SK-N-SH (cell line): ENCODE results near the gene APOL4. TPM values are rescaled to one million over a fixed set of nuclear protein-coding genes. Genes with fewer than 3 reads are reported as not detected.
"Not testable (repeated sequence)": the region's sequence is repeated elsewhere in the genome, so short reads cannot be mapped to it uniquely, and the experiment has no call there.

Experiments used
- CTCF ChIA-PET: fragments of 300-600, 350-600 bp; formaldehyde crosslinking; extraction: SDS; loops from one replicate; lab custom pipeline; 2021; lab: Yijun Ruan, JAX
- POLR2A ChIA-PET: fragments of 350-600 bp; sonication (Branson Sonifier 250); formaldehyde crosslinking; extraction: SDS; loops from one replicate; lab custom pipeline; 2020; ENCODE audit warnings: antibody characterized with exemption, inconsistent platforms; lab: Yijun Ruan, JAX
- DNase-seq: peaks from one replicate; pipeline ENCODE4 v3.0.0; 2012
- H2AFZ ChIP-seq: fragments of 200-600 bp; sonication (generic); 2 replicates; pipeline ENCODE4 v1.8.1; 2016; ENCODE audit warnings: antibody characterized with exemption, mild to moderate bottlenecking, low read depth
- H3F3A ChIP-seq: fragments of 200-600 bp; sonication (generic); replicated peaks from 2 replicates; pipeline ENCODE3; 2016; ENCODE audit warnings: antibody characterized with exemption, mild to moderate bottlenecking; ENCODE audit not compliant: insufficient read depth
- H3K27ac ChIP-seq, 2 experiments: fragments of 200-500 bp in 1 of 2; fragments of 200-600 bp in 1 of 2; sonication (Bioruptor generic) in 1 of 2; sonication (generic), shearing (Covaris generic) in 1 of 2; 2 replicates each; pipeline versions ENCODE4 v1.5.1 to v1.6.1; 2014 to 2016; ENCODE audit warnings: low read depth in 2 of 2, inconsistent platforms in 1 of 2, low read length in 1 of 2, mild to moderate bottlenecking in 1 of 2, mixed read lengths in 1 of 2
- H3K27me3 ChIP-seq: fragments of 200-600 bp; sonication (generic), shearing (Covaris generic); 2 replicates; pipeline ENCODE4 v1.6.1; 2016; ENCODE audit warnings: mixed run types; ENCODE audit not compliant: insufficient read depth
- H3K36me3 ChIP-seq, 2 experiments: fragments of 200-500 bp in 1 of 2; fragments of 200-600 bp in 1 of 2; sonication (Bioruptor generic) in 1 of 2; sonication (generic) in 1 of 2; replicated peaks in 1 of 2; 2 replicates each; pipeline versions ENCODE3 to v1.5.1; 2014 to 2016; ENCODE audit warnings: low read length in 1 of 2, mild to moderate bottlenecking in 1 of 2; ENCODE audit not compliant: insufficient read depth in 2 of 2, control insufficient read depth in 1 of 2
- H3K4me1 ChIP-seq, 2 experiments: fragments of 200-500 bp in 1 of 2; fragments of 200-600 bp in 1 of 2; sonication (Bioruptor generic) in 1 of 2; sonication (generic), shearing (Covaris generic) in 1 of 2; 2 replicates each; pipeline versions ENCODE4 v1.5.1 to v1.6.1; 2014 to 2016; ENCODE audit warnings: low read depth in 1 of 2, low read length in 1 of 2, mixed run types in 1 of 2; ENCODE audit not compliant: insufficient read depth in 2 of 2, control insufficient read depth in 1 of 2
- H3K4me2 ChIP-seq: fragments of 200-600 bp; sonication (generic), shearing (Covaris generic); 2 replicates; pipeline ENCODE4 v1.6.1; 2017; ENCODE audit warnings: mixed run types
- H3K4me3 ChIP-seq, 2 experiments: fragments of 200-500 bp in 1 of 2; fragments of 200-600 bp in 1 of 2; sonication (Bioruptor generic) in 1 of 2; sonication (generic), shearing (Covaris generic) in 1 of 2; 2 replicates each; pipeline versions ENCODE4 v1.5.1 to v1.8.1; 2014 to 2016; ENCODE audit warnings: low read depth in 2 of 2, inconsistent platforms in 1 of 2, low read length in 1 of 2, mild to moderate bottlenecking in 1 of 2, mixed read lengths in 1 of 2, moderate library complexity in 1 of 2
- H3K79me2 ChIP-seq: fragments of 200-600 bp; sonication (generic); 2 replicates; pipeline ENCODE4 v1.8.1; 2017; ENCODE audit warnings: mild to moderate bottlenecking; ENCODE audit not compliant: insufficient read depth
- H3K9ac ChIP-seq: fragments of 200-600 bp; sonication (generic); 2 replicates; pipeline ENCODE4 v1.6.1; 2017; ENCODE audit warnings: mixed run types
- H3K9me2 ChIP-seq: fragments of 200-600 bp; sonication (generic); 2 replicates; pipeline ENCODE4 v1.6.1; 2017; ENCODE audit warnings: mixed run types
- H3K9me3 ChIP-seq: fragments of 200-600 bp; sonication (generic); 2 replicates; pipeline ENCODE4 v1.6.1; 2017; ENCODE audit warnings: mixed run types, mild to moderate bottlenecking, moderate library complexity
- H4K20me1 ChIP-seq: fragments of 200-600 bp; sonication (generic); 2 replicates; pipeline ENCODE4 v1.6.1; 2017; ENCODE audit warnings: mild to moderate bottlenecking, mixed run types; ENCODE audit not compliant: insufficient read depth
- CTCF ChIP-seq: fragments of 200-600 bp; sonication (generic); IDR thresholded peaks from 2 replicates; pipeline ENCODE4 v1.6.1; 2017; ENCODE audit warnings: antibody characterized with exemption, mild to moderate bottlenecking, moderate library complexity
- ELF1 ChIP-seq: IDR thresholded peaks from 2 replicates; pipeline ENCODE4 v1.4.0; 2012
- FOXJ3 ChIP-seq: sonication (generic); formaldehyde crosslinking; IDR thresholded peaks from 2 replicates; pipeline ENCODE4 v1.5.1; 2020; ENCODE audit warnings: mild to moderate bottlenecking, missing genetic modification reagents
- GABPA ChIP-seq: IDR thresholded peaks from 2 replicates; pipeline ENCODE4 v1.4.0; 2012; ENCODE audit warnings: low read depth, mild to moderate bottlenecking
- GATA2 ChIP-seq: sonication (generic); formaldehyde crosslinking; IDR thresholded peaks from 2 replicates; pipeline ENCODE4 v1.5.0; 2020; ENCODE audit warnings: mild to moderate bottlenecking, missing genetic modification reagents
- IRF3 ChIP-seq: fragments of 150-350 bp; IDR thresholded peaks from 2 replicates; pipeline ENCODE4 v1.6.1; 2016; ENCODE audit warnings: mild to moderate bottlenecking, low read depth, low read length
- MAX ChIP-seq: IDR thresholded peaks from 2 replicates; pipeline ENCODE4 v1.4.0; 2012; ENCODE audit warnings: low read depth
- NFIC ChIP-seq: IDR thresholded peaks from 2 replicates; pipeline ENCODE4 v1.4.0; 2012; ENCODE audit warnings: borderline replicate concordance
- NRF1 ChIP-seq: IDR thresholded peaks from 2 replicates; pipeline ENCODE4 v1.6.1; 2012; ENCODE audit warnings: low read depth, mild to moderate bottlenecking, low read length
- RCOR1 ChIP-seq: fragments of 150-350 bp; IDR thresholded peaks from 2 replicates; pipeline ENCODE4 v1.6.1; 2017; ENCODE audit warnings: antibody characterized with exemption, low read length
- REST ChIP-seq: IDR thresholded peaks from 2 replicates; pipeline ENCODE4 v1.6.1; 2012; ENCODE audit warnings: mild to moderate bottlenecking, low read depth, low read length, moderate library complexity
- RXRA ChIP-seq: IDR thresholded peaks from 2 replicates; pipeline ENCODE4 v1.4.0; 2012; ENCODE audit warnings: low read depth, mild to moderate bottlenecking, borderline replicate concordance
- SMC3 ChIP-seq: IDR thresholded peaks from 2 replicates; pipeline ENCODE4 v1.6.1; 2012; ENCODE audit warnings: low read depth, low read length, improper control_type of control experiment
- TAF1 ChIP-seq: IDR thresholded peaks from 2 replicates; pipeline ENCODE4 v1.6.1; 2012; ENCODE audit warnings: low read depth, mild to moderate bottlenecking, low read length, moderate library complexity, borderline replicate concordance
- TCF12 ChIP-seq: IDR thresholded peaks from 2 replicates; pipeline ENCODE4 v1.4.0; 2012
- TEAD4 ChIP-seq: IDR thresholded peaks from 2 replicates; pipeline ENCODE4 v1.4.0; 2012; ENCODE audit warnings: mild to moderate bottlenecking, borderline replicate concordance; ENCODE audit not compliant: insufficient read depth
- USF2 ChIP-seq: fragments of 150-350 bp; IDR thresholded peaks from 2 replicates; pipeline ENCODE4 v1.6.1; 2017; ENCODE audit warnings: antibody characterized with exemption, low read length, low read depth, borderline replicate concordance
- WGBS: methylation state at CpG from one replicate; pipeline ENCODE4 v1.1.6; 2017; ENCODE audit warnings: low lambda C conversion rate; 5-methylcytosine and 5-hydroxymethylcytosine counted together
- polyA plus RNA-seq, 3 experiments: library from polyadenylated mRNA; depleted of rRNA; stranded (reverse); fragments of >200 nt; gene quantifications; 2 replicates each; pipeline ENCODE4 v1.2.3, GENCODE V29; 2012

APOL4 gene
- polyA plus RNA-seq, 1 of the 3 experiments (the other 2 are of a cell fraction): 0.08 TPM

- no peak for TF ChIP-seq CTCF
These were observed 6.7 kb upstream of the APOL4 start (continued) for GRCh38 chr22:36208162-36208765.

- POLR2A ChIA-PET: interaction anchor here (0.6 kb wide), 1 partner anchor 59 kb away, joined by 3 read pairs; no protein-coding TSS in a partner anchor
- no peaks in the 10 kb centered on the region for H3K79me2 ChIP-seq
- no peaks in the 10 kb centered on the region for H3K27me3 ChIP-seq
- H3K9me2 ChIP-seq: no peaks in the 10 kb centered on the region
- no peak overlapping the region for H2AFZ ChIP-seq
- H3K9ac ChIP-seq: no peak overlapping the region
- no peak for DNase-seq
- H3K27ac ChIP-seq: no peak overlapping the region
- 88% methylated on average over 1 of the region's 1 CpG for WGBS
- H3K4me2 ChIP-seq: no peak overlapping the region
- no peak overlapping the region for H3K4me3 ChIP-seq
- no peaks in the 10 kb centered on the region for H3K9me3 ChIP-seq
- CTCF ChIA-PET: interaction anchor here (0.8 to 2.2 kb wide), 3 partner anchors 16 to 33 kb away, joined by 3 to 4 read pairs (median 3); partner anchors contain the start of gene APOL2
- H3F3A ChIP-seq: no peaks in the 10 kb centered on the region
- no peaks in the 10 kb centered on the region for H4K20me1 ChIP-seq
- no peak for TF ChIP-seq TEAD4
- TF ChIP-seq REST: no peak
- no peak for TF ChIP-seq SMC3
- no peak for TF ChIP-seq RXRA
- TF ChIP-seq NRF1: no peak
- no peak for TF ChIP-seq ELF1
- no peak for TF ChIP-seq TAF1
- no peak for TF ChIP-seq USF2
- no peak for TF ChIP-seq IRF3
- no peak for TF ChIP-seq FOXJ3 (CRISPR knock-in tag)
- TF ChIP-seq MAX: no peak
- no peak for TF ChIP-seq NFIC
- no peak for TF ChIP-seq TCF12
- TF ChIP-seq GATA2 (CRISPR knock-in tag): no peak
- no peak for TF ChIP-seq GABPA
- TF ChIP-seq RCOR1: no peak
- H3K36me3 ChIP-seq: no peaks in the 10 kb centered on the region
- peaks cover 0 to 17% of the 10 kb centered on the region in 2 experiments; a peak in 1 of 4 replicates for H3K4me1 ChIP-seq
These were observed 4.6 kb upstream of the APOL4 start for GRCh38 chr22:36206255-36206654.

GRCh38 chr22:36205573-36205972 lies 4.0 kb upstream of the APOL4 start:
- H3K27me3 ChIP-seq, H3K4me2 ChIP-seq, H2AFZ ChIP-seq, H3K27ac ChIP-seq, H3F3A ChIP-seq, H3K9me3 ChIP-seq, H3K4me3 ChIP-seq, H3K9ac ChIP-seq, H3K36me3 ChIP-seq, POLR2A ChIA-PET, H3K9me2 ChIP-seq, H3K79me2 ChIP-seq, H4K20me1 ChIP-seq, DNase-seq: not testable (repeated sequence)
- WGBS: 67% methylated on average over 5 of the region's 5 CpGs
- CTCF ChIA-PET: interaction anchor here (1.1 to 2.2 kb wide), 2 partner anchors 17 to 27 kb away, joined by 3 to 4 read pairs; no protein-coding TSS in a partner anchor
- H3K4me1 ChIP-seq: peaks cover 0 to 17% of the 10 kb centered on the region in 2 experiments; a peak in 1 of 4 replicates
